Umbilical cord (tissue), 2 donors: ENCODE results near the gene CHD1L. TPM values are rescaled to one million over a fixed set of nuclear protein-coding genes. Genes with fewer than 3 reads are reported as not detected.
"Not testable (repeated sequence)": the region's sequence is repeated elsewhere in the genome, so short reads cannot be mapped to it uniquely, and the experiment has no call there.

Experiments
- DNase-seq: peaks from one replicate; pipeline ENCODE4 v3.0.0-alpha.2; 2015; ENCODE audit warnings: low spot score
- total RNA-seq: library from RNA; depleted of rRNA; stranded (reverse); fragments of >200 nt; gene quantifications from one replicate; pipeline ENCODE4 v1.2.3, GENCODE V29; 2014; ENCODE audit warnings: low replicate concordance; ENCODE audit not compliant: insufficient read depth

CHD1L gene
- total RNA-seq, 1 donor from 2014 or later = 10.1 TPM

- DNase-seq = no peak
Measured at GRCh38 chr1:147267711-147268110, 25.2 kb downstream of the CHD1L start.

GRCh38 chr1:147270721-147271120, 28.2 kb downstream of the CHD1L start:
- DNase-seq = no peak

- no peak for DNase-seq
Measured at GRCh38 chr1:147272042-147272441, 29.6 kb downstream of the CHD1L start.

- peak; percentile 70 for DNase-seq
Measured at GRCh38 chr1:147273409-147274336, 31.2 kb downstream of the CHD1L start.

GRCh38 chr1:147281950-147282349, 39.5 kb downstream of the CHD1L start:
- DNase-seq = no peak

GRCh38 chr1:147283011-147283410, 40.5 kb downstream of the CHD1L start:
- no peak for DNase-seq

GRCh38 chr1:147287133-147287865, 44.8 kb downstream of the CHD1L start:
- DNase-seq = no peak

GRCh38 chr1:147292012-147292411, 49.5 kb downstream of the CHD1L start:
- DNase-seq = no peak

- DNase-seq = no peak
Measured at GRCh38 chr1:147292631-147293251, 50.3 kb downstream of the CHD1L start.

GRCh38 chr1:147297438-147297837, 55.0 kb downstream of the CHD1L start:
- DNase-seq = no peak

GRCh38 chr1:147305803-147306202, 63.3 kb downstream of the CHD1L start:
- not testable (repeated sequence) for DNase-seq

GRCh38 chr1:147316968-147317367, 74.5 kb downstream of the CHD1L start:
- no peak for DNase-seq

- not testable (repeated sequence) for DNase-seq
Measured at GRCh38 chr1:147326933-147327687, 84.6 kb downstream of the CHD1L start.

GRCh38 chr1:147334292-147334691, 91.8 kb downstream of the CHD1L start:
- DNase-seq = no peak

- DNase-seq = no peak
Measured at GRCh38 chr1:147336291-147336690, 93.8 kb downstream of the CHD1L start.

- peak; percentile 37 for DNase-seq
Measured at GRCh38 chr1:147337040-147337630, 94.7 kb downstream of the CHD1L start.

- no peak for DNase-seq
Measured at GRCh38 chr1:147338571-147338970, 96.1 kb downstream of the CHD1L start.

- no peak for DNase-seq
Measured at GRCh38 chr1:147341246-147341645, 98.8 kb downstream of the CHD1L start.
